ENCODE results near the gene CNOT4. TPM values are rescaled to one million over a fixed set of nuclear protein-coding genes. Genes with fewer than 3 reads are reported as not detected.
"Not testable (repeated sequence)": the region's sequence is repeated elsewhere in the genome, so short reads cannot be mapped to it uniquely, and the experiment has no call there.

CNOT4 gene
- total RNA-seq, 1 experiment from 2014 or later, result 10.4 TPM

- no peaks in the 10 kb centered on the region for H3K36me3 ChIP-seq (replicated peaks; ENCODE audit: control insufficient read depth, insufficient read depth, low read length)
- no peaks in the 10 kb centered on the region for H3K27me3 ChIP-seq (ENCODE audit: control insufficient read depth, insufficient read depth, low read length)
- peak; percentile 94 for DNase-seq
- no peak overlapping the region for H3K4me3 ChIP-seq (ENCODE audit: insufficient read depth, low read depth, low read length)
These were observed 174.2 kb downstream of the CNOT4 start for GRCh38 chr7:135335628-135336139.

- Histone ChIP-seq H3K27me3 (ENCODE audit: control insufficient read depth, insufficient read depth, low read length) (no peaks in the 10 kb centered on the region), H3K4me3 (ENCODE audit: insufficient read depth, low read depth, low read length) (no peak overlapping the region), H3K36me3 (replicated peaks; ENCODE audit: control insufficient read depth, insufficient read depth, low read length) (no peaks in the 10 kb centered on the region)
- DNase-seq, result no peak
These were observed 174.9 kb downstream of the CNOT4 start for GRCh38 chr7:135334830-135335543.

- no peak for DNase-seq
- no peaks in the 10 kb centered on the region for H3K36me3 ChIP-seq (replicated peaks; ENCODE audit: control insufficient read depth, insufficient read depth, low read length)
- no peaks in the 10 kb centered on the region for H3K27me3 ChIP-seq (ENCODE audit: control insufficient read depth, insufficient read depth, low read length)
- H3K4me3 ChIP-seq (ENCODE audit: insufficient read depth, low read depth, low read length), result no peak overlapping the region
These were observed 176.0 kb downstream of the CNOT4 start for GRCh38 chr7:135333946-135334345.

GRCh38 chr7:135333200-135333599 is 176.7 kb downstream of the CNOT4 start:
- no peak for DNase-seq

GRCh38 chr7:135330088-135330487 is 179.8 kb downstream of the CNOT4 start:
- DNase-seq, result no peak
- Histone ChIP-seq H3K27me3 (ENCODE audit: control insufficient read depth, insufficient read depth, low read length) (no peaks in the 10 kb centered on the region), H3K4me3 (ENCODE audit: insufficient read depth, low read depth, low read length) (no peak overlapping the region), H3K36me3 (replicated peaks; ENCODE audit: control insufficient read depth, insufficient read depth, low read length) (no peaks in the 10 kb centered on the region)

More at GRCh38 chr7:135333200-135333599, 176.7 kb downstream of the CNOT4 start:
- no peak overlapping the region for H3K4me3 ChIP-seq (ENCODE audit: insufficient read depth, low read depth, low read length)
- no peaks in the 10 kb centered on the region for H3K27me3 ChIP-seq (ENCODE audit: control insufficient read depth, insufficient read depth, low read length)
- no peaks in the 10 kb centered on the region for H3K36me3 ChIP-seq (replicated peaks; ENCODE audit: control insufficient read depth, insufficient read depth, low read length)

GRCh38 chr7:135328526-135328925 is 181.4 kb downstream of the CNOT4 start:
- DNase-seq, result no peak
- no peak overlapping the region for H3K4me3 ChIP-seq (ENCODE audit: insufficient read depth, low read depth, low read length)
- H3K27me3 ChIP-seq (ENCODE audit: control insufficient read depth, insufficient read depth, low read length), result no peaks in the 10 kb centered on the region
- no peaks in the 10 kb centered on the region for H3K36me3 ChIP-seq (replicated peaks; ENCODE audit: control insufficient read depth, insufficient read depth, low read length)

- no peak for DNase-seq
- Histone ChIP-seq H3K36me3 (replicated peaks; ENCODE audit: control insufficient read depth, insufficient read depth, low read length) (no peaks in the 10 kb centered on the region), H3K4me3 (ENCODE audit: insufficient read depth, low read depth, low read length) (no peak overlapping the region), H3K27me3 (ENCODE audit: control insufficient read depth, insufficient read depth, low read length) (no peaks in the 10 kb centered on the region)
These were observed 181.8 kb downstream of the CNOT4 start for GRCh38 chr7:135328053-135328452.

- Histone ChIP-seq H3K27me3 (ENCODE audit: control insufficient read depth, insufficient read depth, low read length) (no peaks in the 10 kb centered on the region), H3K4me3 (ENCODE audit: insufficient read depth, low read depth, low read length) (no peak overlapping the region), H3K36me3 (replicated peaks; ENCODE audit: control insufficient read depth, insufficient read depth, low read length) (no peaks in the 10 kb centered on the region)
- no peak for DNase-seq
These were observed 182.4 kb downstream of the CNOT4 start for GRCh38 chr7:135327458-135327857.

GRCh38 chr7:135326636-135327280 is 183.1 kb downstream of the CNOT4 start:
- DNase-seq, result no peak
- H3K36me3 ChIP-seq (replicated peaks; ENCODE audit: control insufficient read depth, insufficient read depth, low read length), result no peaks in the 10 kb centered on the region
- H3K27me3 ChIP-seq (ENCODE audit: control insufficient read depth, insufficient read depth, low read length), result no peaks in the 10 kb centered on the region
- H3K4me3 ChIP-seq (ENCODE audit: insufficient read depth, low read depth, low read length), result no peak overlapping the region

- Histone ChIP-seq H3K36me3 (replicated peaks; ENCODE audit: control insufficient read depth, insufficient read depth, low read length) (no peaks in the 10 kb centered on the region), H3K27me3 (ENCODE audit: control insufficient read depth, insufficient read depth, low read length) (no peaks in the 10 kb centered on the region), H3K4me3 (ENCODE audit: insufficient read depth, low read depth, low read length) (no peak overlapping the region)
- DNase-seq, result no peak
These were observed 187.1 kb downstream of the CNOT4 start for GRCh38 chr7:135322571-135323340.

GRCh38 chr7:135321556-135321955 is 188.3 kb downstream of the CNOT4 start:
- no peak for DNase-seq
- H3K36me3 ChIP-seq (replicated peaks; ENCODE audit: control insufficient read depth, insufficient read depth, low read length), result no peaks in the 10 kb centered on the region
- no peaks in the 10 kb centered on the region for H3K27me3 ChIP-seq (ENCODE audit: control insufficient read depth, insufficient read depth, low read length)
- no peak overlapping the region for H3K4me3 ChIP-seq (ENCODE audit: insufficient read depth, low read depth, low read length)

- not testable (repeated sequence) for H3K36me3 ChIP-seq (replicated peaks; ENCODE audit: control insufficient read depth, insufficient read depth, low read length); DNase-seq; H3K27me3 ChIP-seq (ENCODE audit: control insufficient read depth, insufficient read depth, low read length); H3K4me3 ChIP-seq (ENCODE audit: insufficient read depth, low read depth, low read length)
These were observed 188.9 kb downstream of the CNOT4 start for GRCh38 chr7:135320953-135321352.

- no peaks in the 10 kb centered on the region for H3K36me3 ChIP-seq (replicated peaks; ENCODE audit: control insufficient read depth, insufficient read depth, low read length)
- no peak for DNase-seq
These were observed 189.6 kb downstream of the CNOT4 start for GRCh38 chr7:135320268-135320667.

GRCh38 chr7:135317676-135318325 is 192.1 kb downstream of the CNOT4 start:
- Histone ChIP-seq H3K36me3 (replicated peaks; ENCODE audit: control insufficient read depth, insufficient read depth, low read length) (no peaks in the 10 kb centered on the region), H3K27me3 (ENCODE audit: control insufficient read depth, insufficient read depth, low read length) (no peaks in the 10 kb centered on the region), H3K4me3 (ENCODE audit: insufficient read depth, low read depth, low read length) (no peak overlapping the region)
- DNase-seq, result peak; percentile 59

More at GRCh38 chr7:135320268-135320667, 189.6 kb downstream of the CNOT4 start:
- Histone ChIP-seq H3K27me3 (ENCODE audit: control insufficient read depth, insufficient read depth, low read length) (no peaks in the 10 kb centered on the region), H3K4me3 (ENCODE audit: insufficient read depth, low read depth, low read length) (no peak overlapping the region)
